ENCODE measurements around the gene PEX6. TPM values are rescaled to one million over a fixed set of nuclear protein-coding genes. Genes with fewer than 3 reads are reported as not detected.

Gene PEX6
- total and polyA plus RNA-seq, 2 of the 13 experiments (the other 11 are each of a cell fraction or from before 2014, with no cell fraction given): 5.1 to 6.7 TPM

- peak within 1 kb of the TSS; percentile 91 for H3K4me2 ChIP-seq (ENCODE audit: low read depth, low read length)
- peaks cover 38% of the 10 kb centered on the region for H3K79me2 ChIP-seq (ENCODE audit: insufficient read depth, low read length)
- no TSS peak for BruUV-seq (replicated peaks)
- peak; percentile 97 for DNase-seq (ENCODE audit: low spot score)
- H3K9ac ChIP-seq (ENCODE audit: insufficient read depth, low read depth, low read length): peak within 1 kb of the TSS; percentile 79
- peaks cover 3 to 11% of the 10 kb centered on the region in 2 experiments; a peak in 3 of 5 replicates for H3K36me3 ChIP-seq (replicated peaks in 1 of 2; ENCODE audit: control insufficient read depth in 1 of 2, insufficient read depth in 2 of 2, low read length in 2 of 2)
- peak within 1 kb of the TSS; percentile 83 for H3K27ac ChIP-seq (ENCODE audit: extremely low read length, insufficient read depth, low read length)
- in situ Hi-C loops (cut with HindIII; ENCODE audit: extremely low pct_ligation_motif_present, low pct_unique_long_range_greater_than_20kb): no loop called here
- H4K20me1 ChIP-seq (ENCODE audit: insufficient read depth, low read length): no peaks in the 10 kb centered on the region
- no peaks in the 10 kb centered on the region for H3K9me3 ChIP-seq (ENCODE audit: low read length)
- H3K4me3 ChIP-seq (replicated peaks in 1 of 3; ENCODE audit: insufficient read depth in 1 of 3, low read depth in 2 of 3, low read length in 3 of 3): peak within 1 kb of the TSS; percentile 71 to 79 (median 78)
- intact Hi-C loops (cut with micrococcal nuclease; ENCODE audit: unreplicated experiment): loop anchor here (2.0 kb wide), 1 partner anchor 42 kb away; no protein-coding TSS in a partner anchor
- H2AFZ ChIP-seq (ENCODE audit: low read length): peak within 1 kb of the TSS; percentile 69
- ChIA-PET POLR2A (interaction anchor here (0.7 to 3.2 kb wide), 39 partner anchors 9 to 507 kb away, joined by 3 to 56 read pairs (median 6); partner anchors contain the start of genes BICRAL, CUL7, GNMT and KLC4), CTCF (ENCODE audit: low intra/inter-chr PET ratio, low total read pairs) (no interaction called here)
- peak; percentile 97 for FAIRE-seq
- H3K27me3 ChIP-seq (ENCODE audit: control insufficient read depth in 1 of 2, insufficient read depth in 2 of 2, low read length in 2 of 2): no peaks in the 10 kb centered on the region; a peak in 1 of 5 replicates
- H3K4me1 ChIP-seq (ENCODE audit: insufficient read depth, low read length): peaks cover 64% of the 10 kb centered on the region
- WGBS (ENCODE audit: low lambda C conversion rate): 1% methylated on average over 53 of the region's 63 CpGs
- peak; percentile 94 for ATAC-seq
- TF ChIP-seq HBP1 (CRISPR knock-in tag; IDR thresholded peaks at IDR 0.05; ENCODE audit: low read depth): peak; percentile 85
- TF ChIP-seq, protein P1, sequence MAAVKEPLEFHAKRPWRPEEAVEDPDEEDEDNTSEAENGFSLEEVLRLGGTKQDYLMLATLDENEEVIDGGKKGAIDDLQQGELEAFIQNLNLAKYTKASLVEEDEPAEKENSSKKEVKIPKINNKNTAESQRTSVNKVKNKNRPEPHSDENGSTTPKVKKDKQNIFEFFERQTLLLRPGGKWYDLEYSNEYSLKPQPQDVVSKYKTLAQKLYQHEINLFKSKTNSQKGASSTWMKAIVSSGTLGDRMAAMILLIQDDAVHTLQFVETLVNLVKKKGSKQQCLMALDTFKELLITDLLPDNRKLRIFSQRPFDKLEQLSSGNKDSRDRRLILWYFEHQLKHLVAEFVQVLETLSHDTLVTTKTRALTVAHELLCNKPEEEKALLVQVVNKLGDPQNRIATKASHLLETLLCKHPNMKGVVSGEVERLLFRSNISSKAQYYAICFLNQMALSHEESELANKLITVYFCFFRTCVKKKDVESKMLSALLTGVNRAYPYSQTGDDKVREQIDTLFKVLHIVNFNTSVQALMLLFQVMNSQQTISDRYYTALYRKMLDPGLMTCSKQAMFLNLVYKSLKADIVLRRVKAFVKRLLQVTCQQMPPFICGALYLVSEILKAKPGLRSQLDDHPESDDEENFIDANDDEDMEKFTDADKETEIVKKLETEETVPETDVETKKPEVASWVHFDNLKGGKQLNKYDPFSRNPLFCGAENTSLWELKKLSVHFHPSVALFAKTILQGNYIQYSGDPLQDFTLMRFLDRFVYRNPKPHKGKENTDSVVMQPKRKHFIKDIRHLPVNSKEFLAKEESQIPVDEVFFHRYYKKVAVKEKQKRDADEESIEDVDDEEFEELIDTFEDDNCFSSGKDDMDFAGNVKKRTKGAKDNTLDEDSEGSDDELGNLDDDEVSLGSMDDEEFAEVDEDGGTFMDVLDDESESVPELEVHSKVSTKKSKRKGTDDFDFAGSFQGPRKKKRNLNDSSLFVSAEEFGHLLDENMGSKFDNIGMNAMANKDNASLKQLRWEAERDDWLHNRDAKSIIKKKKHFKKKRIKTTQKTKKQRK (IDR thresholded peaks at IDR 0.05; ENCODE audit: low read length): no peak
- TF ChIP-seq ZNF24 (IDR thresholded peaks at IDR 0.05): peak; percentile 22; the same call in 1 of the 2 replicates
- TF ChIP-seq SAP130 (CRISPR knock-in tag; IDR thresholded peaks at IDR 0.05; ENCODE audit: low read depth): peak; percentile 100
- TF ChIP-seq ZNF883 (CRISPR knock-in tag; IDR thresholded peaks at IDR 0.05; ENCODE audit: not compliant biosample characterization): peak; percentile 97
- TF ChIP-seq NR1H2 (CRISPR knock-in tag; IDR thresholded peaks at IDR 0.05; ENCODE audit: borderline replicate concordance, low read depth): no peak
- 0 out of 2 replicates have a peak, but pooled peaks have one; percentile 95 for TF ChIP-seq KAT7 (CRISPR knock-in tag; IDR thresholded peaks at IDR 0.05; ENCODE audit: borderline replicate concordance)
- TF ChIP-seq, protein P2, sequence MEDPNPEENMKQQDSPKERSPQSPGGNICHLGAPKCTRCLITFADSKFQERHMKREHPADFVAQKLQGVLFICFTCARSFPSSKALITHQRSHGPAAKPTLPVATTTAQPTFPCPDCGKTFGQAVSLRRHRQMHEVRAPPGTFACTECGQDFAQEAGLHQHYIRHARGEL (CRISPR knock-in tag; IDR thresholded peaks at IDR 0.05): no peak
- TF ChIP-seq ZNF768 (CRISPR knock-in tag; IDR thresholded peaks at IDR 0.05): peak; percentile 83
- peak; percentile 93 for TF ChIP-seq ZBTB8A (CRISPR knock-in tag; IDR thresholded peaks at IDR 0.05; ENCODE audit: borderline replicate concordance, low read depth)
- peak; percentile 80; the same call in 1 of the 2 replicates for TF ChIP-seq ATF1 (CRISPR knock-in tag; IDR thresholded peaks at IDR 0.05)
- no peak for TF ChIP-seq ZFAT (CRISPR knock-in tag; conservative IDR thresholded peaks at IDR 0.05)
- no peak for TF ChIP-seq SCMH1 (CRISPR knock-in tag; IDR thresholded peaks at IDR 0.05; ENCODE audit: borderline replicate concordance)
- peak; percentile 85; the same call in 1 of the 2 replicates for TF ChIP-seq KDM3A (CRISPR knock-in tag; IDR thresholded peaks at IDR 0.05; ENCODE audit: low read depth)
- no peak for TF ChIP-seq ZKSCAN1 (IDR thresholded peaks at IDR 0.05; ENCODE audit: low read length)
- no peak; the same call in 1 of the 2 replicates for TF ChIP-seq FOSL1 (CRISPR knock-in tag; IDR thresholded peaks at IDR 0.05; ENCODE audit: borderline replicate concordance)
- TF ChIP-seq ZNF777 (CRISPR knock-in tag; IDR thresholded peaks at IDR 0.05): peak; percentile 81
- peak; percentile 100 for TF ChIP-seq ZNF878 (CRISPR knock-in tag; IDR thresholded peaks at IDR 0.05)
These were observed 49.8 kb downstream of the PEX6 start, which contains the start of gene CNPY3 for GRCh38 chr6:42928986-42929820. CNPY3 (plus strand) TSS chr6:42929480; CDS start chr6:42929571, 91 bp downstream.

All from HepG2 (cell line).